Suppressor macrophage (primary cell): ENCODE results near the gene SMPD2.

ENCODE experiments used
- DNase-seq, 4 experiments: peaks; one replicate each; pipeline ENCODE4 v3.0.0-alpha.2; 2020 to 2022
- total RNA-seq, 17 experiments: gene quantifications; one replicate each; lab custom pipeline; 2026; ENCODE audit warnings: mixed read lengths in 6 of 17, inconsistent platforms in 3 of 17; lab: John Stamatoyannopoulos, UW

SMPD2 gene
- 7.4 to 16.1 (median 10.6) reads per million in 17 experiments for total RNA-seq

- peak; percentile 92 to 97 (median 95) for DNase-seq
These were observed at the start of gene SMPD2, which contains the start of gene PPIL6 for GRCh38 chr6:109440331-109441068. TSS of gene SMPD2 (plus strand) at chr6:109440724. CDS start at chr6:109441122, 398 bp downstream. TSS of gene PPIL6 (minus strand) at chr6:109440628. CDS start at chr6:109440590, 38 bp downstream.

DNA sequence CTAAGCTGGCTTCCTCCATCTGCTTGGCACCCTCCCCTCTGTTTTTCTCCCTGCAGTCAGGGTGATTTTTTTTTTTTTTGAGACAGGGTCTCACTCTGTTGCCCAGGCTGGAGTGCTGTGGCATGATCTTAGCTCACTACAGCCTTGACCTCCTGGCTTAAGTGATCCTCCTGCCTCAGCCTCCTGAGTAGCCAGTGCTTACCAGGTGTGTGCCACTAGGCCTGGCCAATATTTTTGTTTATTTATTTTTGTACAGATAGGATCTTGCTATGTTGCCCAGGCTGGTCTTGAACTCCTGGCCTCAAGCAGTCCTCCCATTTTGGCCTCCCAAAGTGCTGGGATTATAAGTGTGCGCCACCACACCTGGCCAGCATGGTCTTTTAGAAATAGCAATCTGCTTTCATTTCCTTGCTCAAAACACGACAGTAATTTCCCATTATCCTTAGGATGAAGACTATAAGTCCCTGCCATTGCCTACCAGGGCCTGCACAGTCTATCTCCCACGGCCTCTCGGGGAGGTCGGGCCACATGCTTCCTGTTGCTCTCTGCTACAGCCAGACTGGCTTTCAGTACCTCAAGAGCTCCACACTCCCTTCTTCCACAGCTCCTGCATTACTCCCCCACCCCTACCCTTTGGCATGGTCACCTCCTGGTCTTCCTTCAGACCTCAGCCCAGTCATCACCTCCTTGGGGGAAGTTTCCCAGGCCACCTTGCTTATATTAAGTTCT, 47.2 kb upstream of the SMPD2 start:
- peak in 3 of 4 experiments; percentile 32 to 56 (median 39) for DNase-seq

DNA sequence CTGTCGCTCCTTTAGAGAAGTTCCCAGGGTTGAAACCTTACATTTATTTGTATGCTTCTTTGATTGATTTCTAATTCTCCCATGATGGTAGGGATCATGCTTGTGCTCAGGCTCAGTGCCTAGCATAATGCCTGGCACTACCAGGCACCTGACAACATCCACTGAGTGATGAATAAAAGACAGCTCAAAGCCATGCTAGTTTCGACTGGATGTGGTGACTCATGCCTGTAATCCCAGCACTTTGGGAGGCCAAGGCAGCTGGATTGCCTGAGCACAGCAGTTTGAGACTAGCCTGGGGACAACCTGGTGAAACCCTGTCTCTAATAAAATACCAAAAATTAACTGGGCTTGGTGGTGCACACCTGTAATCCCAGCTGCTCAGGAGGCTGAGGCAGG, 46.6 kb upstream of the SMPD2 start:
- DNase-seq, result peak in 2 of 4 experiments; percentile 32 to 45

DNA sequence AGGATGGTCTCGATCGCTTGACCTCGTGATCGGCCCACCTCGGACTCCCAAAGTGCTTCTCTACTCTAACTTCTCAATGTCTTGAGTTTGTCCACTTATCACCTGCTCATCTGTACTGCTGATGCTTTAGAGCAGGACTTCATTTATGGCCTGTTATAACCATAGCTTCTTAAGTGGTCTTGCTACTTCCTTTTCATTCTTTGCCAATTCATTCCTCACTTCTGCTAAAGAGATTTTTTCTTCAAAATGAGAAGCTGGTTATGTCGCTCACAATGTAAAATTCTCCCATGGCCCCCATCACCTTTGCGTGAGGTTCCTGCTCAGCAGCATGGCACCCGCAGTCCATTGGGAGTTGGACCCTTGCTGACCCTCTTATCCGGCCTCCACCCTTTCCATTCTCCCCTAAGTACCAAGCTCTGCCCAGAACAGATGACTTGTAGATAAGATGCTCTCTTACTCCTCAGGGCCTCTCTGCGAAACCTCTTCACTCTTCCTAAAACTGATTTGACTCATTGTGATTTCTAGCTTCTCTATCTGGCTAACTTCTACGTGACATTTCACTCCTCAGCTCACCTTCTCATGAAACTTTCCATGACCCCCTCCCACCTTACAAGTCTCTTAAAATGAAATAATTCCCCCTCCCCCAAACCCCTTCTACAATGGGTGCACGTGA, 44.3 kb upstream of the SMPD2 start:
- DNase-seq, result no peak

DNA sequence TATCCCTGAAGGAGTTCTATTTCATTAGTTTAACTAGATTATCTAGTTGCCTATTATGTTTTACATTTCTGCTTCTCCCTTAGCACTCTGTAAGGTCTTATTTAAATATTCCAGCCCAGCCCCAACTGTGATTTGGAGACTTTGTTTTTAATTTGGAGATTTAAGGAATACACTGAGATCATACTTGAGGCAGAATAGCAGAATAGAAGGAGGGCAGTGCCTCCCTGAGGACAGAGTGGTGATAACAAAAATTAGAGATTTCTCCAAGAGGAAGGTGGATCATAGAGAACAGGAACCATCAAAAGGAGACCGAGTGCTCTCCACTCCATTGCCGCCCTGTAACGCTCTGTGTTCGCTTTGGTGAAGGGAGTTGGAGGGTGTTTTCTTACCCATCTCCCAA, 43.5 kb upstream of the SMPD2 start:
- peak; percentile 69 to 82 (median 74) for DNase-seq

- peak; percentile 56 to 90 (median 78) for DNase-seq
These were observed 34.3 kb upstream of the SMPD2 start for GRCh38 chr6:109406196-109406595.

DNA sequence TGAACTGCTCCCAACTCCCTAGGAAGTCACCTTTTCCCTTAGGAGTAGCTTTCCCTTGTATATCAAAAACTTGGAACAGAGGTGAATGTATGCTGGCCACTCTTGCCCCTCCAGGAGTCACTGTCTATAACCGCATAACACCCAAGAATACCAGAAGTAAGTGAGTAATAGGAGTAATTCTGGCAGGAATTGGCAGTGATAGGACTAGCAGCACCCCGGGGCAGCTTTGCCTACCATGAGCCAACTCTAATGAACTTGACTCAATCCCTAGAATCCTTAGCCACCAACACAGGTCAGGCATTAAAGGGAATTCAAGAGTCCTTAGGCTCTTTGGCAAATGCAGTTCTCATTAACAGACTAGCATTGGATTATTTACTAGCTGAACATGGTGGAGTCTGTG, 29.5 kb upstream of the SMPD2 start:
- no peak for DNase-seq

- no peak for DNase-seq
These were observed 22.9 kb upstream of the SMPD2 start for GRCh38 chr6:109417646-109418045.

DNA sequence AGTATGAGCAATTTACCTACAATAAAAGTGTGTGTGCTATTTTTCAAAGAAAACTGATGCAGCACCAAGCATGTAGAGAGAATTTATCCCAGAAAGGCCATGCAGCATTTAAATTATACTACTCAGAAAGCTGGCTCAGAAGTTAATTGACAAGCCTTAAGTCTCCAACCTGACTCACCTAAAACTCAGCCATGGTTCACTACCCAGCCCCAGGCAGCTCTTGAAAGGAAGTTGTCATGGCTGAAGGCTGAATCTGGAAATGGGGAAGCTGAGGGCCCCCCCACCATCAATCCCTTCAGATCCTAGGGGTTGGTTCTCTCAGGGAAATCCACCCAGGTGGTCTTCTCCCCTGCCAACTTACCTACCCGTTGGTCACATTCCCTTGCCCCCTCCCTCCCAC, 19.8 kb upstream of the SMPD2 start:
- DNase-seq, result peak in 2 of 4 experiments; percentile 16 to 22

- DNase-seq, result no peak
These were observed 19.3 kb upstream of the SMPD2 start for GRCh38 chr6:109421184-109421583.

DNA sequence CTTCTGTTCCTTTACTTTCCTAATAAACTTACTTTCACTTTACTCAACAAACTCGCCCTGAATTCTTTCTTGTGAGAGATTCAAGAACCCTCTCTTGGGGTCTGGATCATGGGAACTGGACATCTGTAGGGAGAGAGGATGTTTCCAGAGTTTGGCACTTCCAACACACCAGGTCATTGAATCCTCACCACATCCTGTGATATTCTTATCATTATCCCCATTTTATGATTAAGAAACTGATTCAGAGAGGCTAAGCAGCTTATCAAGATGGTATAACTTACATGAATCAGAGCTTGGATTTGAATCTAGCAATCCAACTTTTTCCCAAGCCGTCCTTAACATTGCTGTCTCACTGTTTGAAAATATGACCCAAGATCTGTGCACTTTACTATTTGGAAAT, 15.6 kb upstream of the SMPD2 start:
- no peak for DNase-seq

DNA sequence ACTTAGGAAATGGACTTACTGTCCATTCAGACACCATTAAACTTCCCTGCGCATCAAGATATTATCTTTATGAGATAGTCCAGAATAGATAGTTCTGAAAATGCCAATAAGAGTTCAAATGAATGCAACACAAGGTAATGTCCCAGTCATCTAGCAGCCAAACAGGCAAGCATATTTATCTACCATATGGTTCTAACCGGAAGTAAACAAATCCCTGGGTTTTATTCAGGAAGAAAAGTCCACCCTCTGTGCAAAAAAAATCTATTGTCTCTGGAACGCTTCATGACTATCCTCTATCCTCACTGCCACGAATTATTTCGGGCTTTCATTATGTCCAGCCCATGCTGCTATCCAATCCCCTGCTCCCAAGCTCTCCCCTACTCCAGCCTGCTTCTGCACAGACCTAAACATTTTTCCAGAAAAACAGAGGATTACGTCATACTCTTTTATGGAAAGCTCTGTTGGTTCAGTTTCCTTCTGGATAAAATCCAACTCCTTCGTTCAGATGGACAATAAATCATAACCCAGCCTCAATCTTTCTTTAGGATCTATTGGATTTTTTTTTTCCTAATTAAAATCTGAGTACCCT, 11.5 kb upstream of the SMPD2 start:
- DNase-seq, result no peak

DNA sequence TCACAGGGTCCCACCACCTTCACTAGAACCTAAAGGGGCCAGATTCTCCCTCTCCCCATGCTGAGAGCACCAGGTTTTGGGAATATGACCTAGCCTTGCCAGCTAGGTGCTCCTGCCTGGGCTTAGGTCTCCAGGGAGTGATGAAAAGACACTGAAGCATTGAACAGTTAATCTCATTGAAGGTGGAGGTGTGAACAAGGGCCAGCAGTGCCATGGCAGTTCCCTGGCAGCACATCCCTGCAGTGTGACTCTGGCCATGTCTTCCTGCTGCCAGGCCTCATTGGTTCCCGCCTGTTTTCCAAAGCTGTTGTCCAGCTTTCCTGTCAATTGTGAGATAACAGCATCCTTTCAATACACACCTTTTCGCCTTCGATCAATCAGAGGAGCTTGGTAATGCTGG, 11.0 kb upstream of the SMPD2 start:
- DNase-seq, result no peak

DNA sequence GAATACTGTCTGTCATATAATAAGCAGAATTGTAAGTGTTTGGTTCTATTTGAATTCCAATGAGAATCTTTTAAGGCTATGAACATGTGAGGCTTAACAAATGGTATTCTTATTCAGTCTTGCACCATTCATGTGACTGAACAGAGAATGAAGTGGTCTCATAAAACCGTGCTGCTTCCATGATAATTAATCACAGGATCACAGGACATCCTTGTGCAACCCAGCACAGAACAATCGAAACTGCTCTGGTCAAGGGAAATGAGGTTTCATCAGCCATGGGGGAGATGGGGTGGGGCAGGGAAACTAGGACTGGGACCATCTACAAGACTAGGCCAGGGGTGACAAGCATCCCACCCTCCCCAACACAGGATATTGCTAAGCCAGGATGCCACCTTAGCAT, 6.1 kb upstream of the SMPD2 start:
- peak; percentile 42 to 78 (median 66) for DNase-seq

DNA sequence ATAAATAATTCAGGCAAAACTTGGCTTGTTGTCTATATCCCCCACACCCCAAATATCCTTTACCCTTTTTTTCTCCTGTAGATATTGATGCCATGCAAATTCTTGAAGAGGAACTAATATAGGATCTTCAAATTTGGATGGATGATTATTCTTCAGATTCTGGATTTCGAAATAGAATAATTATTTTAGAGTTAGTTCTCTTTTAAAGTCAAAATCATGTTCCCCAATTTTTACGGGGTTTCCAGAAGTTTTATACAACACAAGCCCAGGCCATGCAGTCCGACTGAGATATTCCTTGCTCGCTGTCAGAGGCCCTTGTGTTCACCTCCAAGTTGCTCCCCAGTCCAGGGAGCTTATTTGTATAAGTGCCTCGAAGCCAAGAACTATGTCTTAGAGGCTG, 4.5 kb upstream of the SMPD2 start:
- peak in 2 of 4 experiments; percentile 38 to 40 for DNase-seq

- DNase-seq, result peak in 3 of 4 experiments; percentile 49 to 72 (median 52)
These were observed 719 bp downstream of the SMPD2 start for GRCh38 chr6:109441069-109441816.

DNA sequence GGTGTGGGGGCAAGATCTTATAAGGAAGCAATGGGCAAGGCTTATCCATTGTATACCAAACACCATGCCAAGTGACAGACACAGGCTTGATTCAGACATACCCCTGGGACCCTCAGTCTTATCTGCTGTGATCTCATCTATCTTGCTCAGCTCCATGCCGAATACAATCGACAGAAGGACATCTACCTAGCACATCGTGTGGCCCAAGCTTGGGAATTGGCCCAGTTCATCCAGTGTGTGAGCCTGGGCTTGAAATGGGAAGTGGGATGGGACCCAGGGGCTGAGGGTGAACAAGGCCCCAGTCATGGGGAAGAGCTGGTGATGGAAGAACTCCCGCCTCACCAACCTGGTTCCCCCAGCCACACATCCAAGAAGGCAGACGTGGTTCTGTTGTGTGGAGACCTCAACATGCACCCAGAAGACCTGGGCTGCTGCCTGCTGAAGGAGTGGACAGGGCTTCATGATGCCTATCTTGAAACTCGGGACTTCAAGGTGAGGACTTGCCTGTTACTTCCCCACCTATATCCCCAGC, 1.9 kb downstream of the SMPD2 start:
- no peak for DNase-seq

GRCh38 chr6:109443425-109443950, 3.0 kb downstream of the SMPD2 start:
- no peak for DNase-seq

GRCh38 chr6:109445382-109445781, 4.9 kb downstream of the SMPD2 start:
- DNase-seq, result no peak

DNA sequence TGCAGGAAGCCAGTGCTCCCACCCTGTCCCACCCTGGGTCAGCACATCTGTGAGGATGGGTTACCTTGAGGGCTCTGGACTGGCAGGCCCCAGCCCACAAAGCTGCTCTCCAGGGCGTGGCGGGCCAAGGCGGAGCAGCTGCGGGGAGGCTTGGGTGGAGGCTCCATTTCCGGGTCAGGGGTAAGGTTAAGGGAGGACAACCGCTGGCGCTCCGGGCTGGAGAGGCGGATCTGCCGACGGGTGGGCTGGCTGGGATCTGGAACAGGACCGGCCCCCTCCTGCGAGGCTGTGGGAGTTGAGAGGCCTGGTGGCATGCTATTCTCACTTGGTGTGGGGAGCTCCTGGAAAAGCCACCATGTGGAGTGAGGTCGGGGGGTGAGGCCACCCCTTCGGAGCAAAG, 5.5 kb downstream of the SMPD2 start:
- DNase-seq, result no peak

DNA sequence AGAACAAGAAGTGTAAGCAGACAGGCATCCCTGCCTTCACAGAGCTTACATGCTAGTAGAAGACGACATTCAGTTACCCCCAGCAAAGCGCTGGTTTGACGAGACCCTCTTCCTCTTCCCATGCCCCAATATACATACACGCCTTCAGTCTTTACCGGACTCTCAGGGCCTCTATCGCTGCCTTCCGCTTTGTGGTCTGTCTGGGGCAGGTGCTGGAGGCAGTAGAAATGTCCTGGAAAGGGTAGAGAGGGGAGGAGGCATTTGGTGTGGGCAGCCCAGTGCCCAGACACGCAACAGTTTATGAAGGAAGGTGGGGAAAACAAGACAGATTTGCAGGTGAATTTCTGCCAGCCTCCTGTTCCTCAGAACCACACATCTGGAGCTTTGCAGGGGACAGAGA, 6.0 kb downstream of the SMPD2 start:
- DNase-seq, result no peak

DNA sequence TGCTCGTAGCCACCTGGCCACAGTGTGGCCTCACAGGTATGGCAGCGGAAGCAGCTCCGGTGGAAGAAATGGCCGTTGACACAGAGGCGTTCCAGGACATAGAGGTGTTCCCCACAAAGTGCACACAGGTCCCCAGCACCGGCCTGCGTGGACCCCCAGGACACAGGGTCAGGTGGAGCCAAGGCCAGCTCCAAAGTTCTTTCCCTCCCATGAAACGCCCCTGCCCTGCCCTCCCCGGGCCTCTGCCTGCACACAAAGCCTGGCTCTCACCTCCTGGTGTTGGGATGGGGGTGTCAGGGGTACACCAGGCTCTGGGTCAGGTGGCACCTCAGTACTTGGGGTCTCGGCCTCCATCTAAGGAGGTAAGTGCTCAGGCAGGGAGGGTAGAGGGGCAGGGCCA, 6.6 kb downstream of the SMPD2 start:
- no peak for DNase-seq
